PC-9 (cell line): ENCODE results near the gene POLD2. TPM values are rescaled to one million over a fixed set of nuclear protein-coding genes. Genes with fewer than 3 reads are reported as not detected.

Experiments used
- BruUV-seq: library from RNA; stranded (reverse); fragments of 400-500 nt; replicated peaks from 2 replicates; lab custom pipeline; 2021; lab: Mats Ljungman, UMichigan
- CTCF ChIA-PET: fragments of 300-600 bp; sonication (Branson Sonifier 250); formaldehyde crosslinking; loops from one replicate; lab custom pipeline; 2022; ENCODE audit warnings: antibody characterized with exemption; lab: Charles Lee
- POLR2A ChIA-PET: fragments of 300-600 bp; sonication (Branson Sonifier 250); formaldehyde crosslinking; loops from one replicate; lab custom pipeline; 2022; ENCODE audit warnings: antibody characterized with exemption; ENCODE audit not compliant: unreplicated experiment; lab: Charles Lee
- DNase-seq, 2 experiments: peaks; one replicate each; pipeline versions ENCODE4 v3.0.0 to v3.0.0-alpha.2; 2015 to 2022; ENCODE audit warnings: mixed read lengths in 1 of 2
- H2AFZ ChIP-seq: fragments of 200-600 bp; sonication (generic); 2 replicates; pipeline ENCODE4 v1.8.1; 2017; ENCODE audit warnings: antibody characterized with exemption
- H3F3A ChIP-seq: fragments of 200-600 bp; sonication (generic); 2 replicates; pipeline ENCODE4 v1.8.1; 2017; ENCODE audit warnings: antibody characterized with exemption, mild to moderate bottlenecking, low read depth; ENCODE audit not compliant: insufficient read depth
- H3K27ac ChIP-seq: fragments of 200-600 bp; sonication (generic); 2 replicates; pipeline ENCODE4 v1.6.1; 2016; ENCODE audit warnings: mixed run types
- H3K27me3 ChIP-seq: fragments of 200-600 bp; sonication (generic); 2 replicates; pipeline ENCODE4 v1.6.1; 2016; ENCODE audit warnings: low read depth, mixed run types; ENCODE audit not compliant: insufficient read depth
- H3K36me3 ChIP-seq: fragments of 200-600 bp; sonication (generic); 2 replicates; pipeline ENCODE4 v1.6.1; 2016; ENCODE audit warnings: low read depth, mixed run types
- H3K4me1 ChIP-seq: fragments of 200-600 bp; sonication (generic); replicated peaks from 2 replicates; pipeline ENCODE4 v1.6.1; 2016; ENCODE audit warnings: mixed run types; ENCODE audit not compliant: insufficient read depth
- H3K4me2 ChIP-seq: fragments of 200-600 bp; sonication (generic); 2 replicates; pipeline ENCODE4 v1.6.1; 2017; ENCODE audit warnings: mixed run types
- H3K4me3 ChIP-seq: fragments of 200-600 bp; sonication (generic); 2 replicates; pipeline ENCODE4 v1.6.1; 2016; ENCODE audit warnings: mixed run types
- H3K79me2 ChIP-seq: fragments of 200-600 bp; sonication (generic); 2 replicates; pipeline ENCODE4 v1.6.1; 2017; ENCODE audit warnings: low read depth, mixed run types
- H3K9me2 ChIP-seq: fragments of 200-600 bp; sonication (generic); 2 replicates; pipeline ENCODE4 v1.8.1; 2017; ENCODE audit warnings: mild to moderate bottlenecking; ENCODE audit not compliant: insufficient read depth
- H3K9me3 ChIP-seq: fragments of 200-600 bp; sonication (generic); 2 replicates; pipeline ENCODE4 v1.8.1; 2016; ENCODE audit warnings: low read depth; ENCODE audit not compliant: insufficient read depth
- H4K20me1 ChIP-seq: fragments of 200-600 bp; sonication (generic); 2 replicates; pipeline ENCODE4 v1.8.1; 2017; ENCODE audit not compliant: insufficient read depth
- EZH2 ChIP-seq: fragments of 200-600 bp; sonication (generic); IDR thresholded peaks from 2 replicates; pipeline ENCODE4 v1.8.0; 2017; ENCODE audit warnings: antibody characterized with exemption, low read depth
- intact Hi-C: fragments of 100-400 bp; cut with micrococcal nuclease; formaldehyde crosslinking; loops from one replicate; pipeline ENCODE4 v1.10.0; 2022; ENCODE audit not compliant: unreplicated experiment
- total RNA-seq: library from RNA; stranded (reverse); gene quantifications from 2 replicates; pipeline ENCODE4 v1.2.3, GENCODE V29; 2021
- TF ChIP-seq, protein P1 (sequence below): fragments of 200-600 bp; sonication (generic); conservative IDR thresholded peaks from 2 replicates; pipeline ENCODE4 v1.6.1; 2017; ENCODE audit warnings: mixed run types, antibody characterized with exemption, mild to moderate bottlenecking, moderate library complexity

POLD2 gene
- total RNA-seq, 1 experiment from 2014 or later = 249 TPM

DNA sequence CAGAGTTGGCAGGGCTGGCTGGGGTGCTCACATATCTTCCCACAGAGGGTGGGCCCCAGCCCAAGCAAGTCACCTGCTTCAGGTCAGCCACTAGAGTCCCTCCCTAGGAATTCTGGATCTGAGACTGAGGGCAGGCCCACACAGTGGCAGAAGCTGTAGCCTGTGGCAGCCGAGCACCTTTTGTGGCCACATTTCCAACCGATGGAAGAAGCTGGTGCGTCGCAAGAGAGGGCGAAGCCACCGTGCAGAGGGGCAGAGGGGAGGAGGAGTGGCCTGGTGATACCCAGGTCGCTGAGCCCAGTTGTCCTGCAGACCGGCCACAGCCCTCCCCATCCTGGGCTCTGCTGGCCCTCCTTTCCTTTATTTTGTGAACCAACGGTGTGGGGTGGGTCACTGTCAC lies 46.3 kb downstream of the POLD2 start:
- intact Hi-C loops = no loop called here

DNA sequence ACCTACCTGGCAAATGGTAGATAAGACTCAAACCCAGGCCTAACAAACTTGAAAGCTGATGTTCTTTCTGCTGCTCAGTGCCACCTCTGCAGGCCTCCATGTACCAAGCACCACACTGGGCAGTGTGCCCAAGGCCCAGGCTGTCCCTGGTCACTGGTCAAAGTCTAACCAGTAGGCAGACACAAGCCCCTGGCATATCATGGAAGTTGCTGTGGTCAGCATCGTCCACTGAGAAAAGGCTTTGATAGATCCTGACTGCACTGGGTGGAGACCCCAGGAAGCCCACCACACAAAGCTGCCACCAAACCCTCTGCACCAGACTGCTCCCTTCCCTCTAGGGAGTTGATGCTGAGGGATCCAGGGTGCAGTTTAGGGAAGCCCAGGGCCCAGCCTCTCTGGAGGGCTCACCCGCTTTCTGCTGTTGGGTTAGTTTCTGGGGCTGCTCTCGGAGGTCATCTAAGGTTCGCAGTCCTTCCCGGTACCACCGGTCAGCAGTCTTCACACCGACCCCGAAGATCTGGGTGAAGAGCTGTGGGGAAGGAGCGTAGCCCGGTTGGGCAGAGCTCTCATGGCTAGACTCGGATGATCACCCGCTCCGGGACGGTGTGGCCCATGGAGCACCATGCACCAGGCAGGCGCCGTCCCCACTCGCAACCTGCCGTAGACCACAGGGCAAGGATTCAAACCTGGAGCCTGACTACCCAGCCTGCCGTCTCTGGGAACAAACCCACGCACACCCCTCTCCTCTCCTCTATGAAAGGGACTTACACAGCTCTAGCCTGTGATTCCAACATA lies 47.0 kb downstream of the POLD2 start:
- no peaks in the 10 kb centered on the region for H3K9me2 ChIP-seq
- H3K27me3 ChIP-seq = no peaks in the 10 kb centered on the region
- intact Hi-C loops = no loop called here
- peaks cover 48% of the 10 kb centered on the region for H3F3A ChIP-seq
- no TSS peak for BruUV-seq
- peaks cover 47% of the 10 kb centered on the region for H3K4me1 ChIP-seq
- peak overlapping the region; percentile 21; the same call in 1 of the 2 replicates for H3K27ac ChIP-seq
- no peak overlapping the region for H2AFZ ChIP-seq
- H4K20me1 ChIP-seq = no peaks in the 10 kb centered on the region
- H3K79me2 ChIP-seq = peaks cover 13% of the 10 kb centered on the region
- DNase-seq = no peak
- ChIA-PET POLR2A (interaction anchor here (0.6 kb wide), 1 partner anchor 29 kb away, joined by 3 read pairs; no protein-coding TSS in a partner anchor), CTCF (interaction anchor here (0.6 to 0.7 kb wide), 3 partner anchors 19 to 489 kb away, joined by 3 to 5 read pairs (median 4); no protein-coding TSS in a partner anchor)
- H3K4me3 ChIP-seq = no peak overlapping the region
- peaks cover 39% of the 10 kb centered on the region for H3K36me3 ChIP-seq
- H3K4me2 ChIP-seq = no peak overlapping the region
- no peak for TF ChIP-seq EZH2
- TF ChIP-seq, protein P1, sequence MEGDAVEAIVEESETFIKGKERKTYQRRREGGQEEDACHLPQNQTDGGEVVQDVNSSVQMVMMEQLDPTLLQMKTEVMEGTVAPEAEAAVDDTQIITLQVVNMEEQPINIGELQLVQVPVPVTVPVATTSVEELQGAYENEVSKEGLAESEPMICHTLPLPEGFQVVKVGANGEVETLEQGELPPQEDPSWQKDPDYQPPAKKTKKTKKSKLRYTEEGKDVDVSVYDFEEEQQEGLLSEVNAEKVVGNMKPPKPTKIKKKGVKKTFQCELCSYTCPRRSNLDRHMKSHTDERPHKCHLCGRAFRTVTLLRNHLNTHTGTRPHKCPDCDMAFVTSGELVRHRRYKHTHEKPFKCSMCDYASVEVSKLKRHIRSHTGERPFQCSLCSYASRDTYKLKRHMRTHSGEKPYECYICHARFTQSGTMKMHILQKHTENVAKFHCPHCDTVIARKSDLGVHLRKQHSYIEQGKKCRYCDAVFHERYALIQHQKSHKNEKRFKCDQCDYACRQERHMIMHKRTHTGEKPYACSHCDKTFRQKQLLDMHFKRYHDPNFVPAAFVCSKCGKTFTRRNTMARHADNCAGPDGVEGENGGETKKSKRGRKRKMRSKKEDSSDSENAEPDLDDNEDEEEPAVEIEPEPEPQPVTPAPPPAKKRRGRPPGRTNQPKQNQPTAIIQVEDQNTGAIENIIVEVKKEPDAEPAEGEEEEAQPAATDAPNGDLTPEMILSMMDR = no peak
- H3K9me3 ChIP-seq = no peaks in the 10 kb centered on the region

More for the DNA sequence above, 46.3 kb downstream of the POLD2 start:
- TF ChIP-seq, protein P1 = no peak
- no peak for TF ChIP-seq EZH2
- Histone ChIP-seq H3K4me2 (no peak overlapping the region), H3K27ac (no peak overlapping the region), H4K20me1 (no peaks in the 10 kb centered on the region), H3K79me2 (peaks cover 19% of the 10 kb centered on the region), H3K9me2 (no peaks in the 10 kb centered on the region), H3K36me3 (peaks cover 39% of the 10 kb centered on the region), H3K27me3 (no peaks in the 10 kb centered on the region), H3K4me1 (peaks cover 44% of the 10 kb centered on the region), H3K9me3 (no peaks in the 10 kb centered on the region), H3F3A (peaks cover 44% of the 10 kb centered on the region), H3K4me3 (no peak overlapping the region), H2AFZ (no peak overlapping the region)
- no TSS peak for BruUV-seq
- DNase-seq = no peak
- POLR2A ChIA-PET = no interaction called here
- CTCF ChIA-PET = no interaction called here

DNA sequence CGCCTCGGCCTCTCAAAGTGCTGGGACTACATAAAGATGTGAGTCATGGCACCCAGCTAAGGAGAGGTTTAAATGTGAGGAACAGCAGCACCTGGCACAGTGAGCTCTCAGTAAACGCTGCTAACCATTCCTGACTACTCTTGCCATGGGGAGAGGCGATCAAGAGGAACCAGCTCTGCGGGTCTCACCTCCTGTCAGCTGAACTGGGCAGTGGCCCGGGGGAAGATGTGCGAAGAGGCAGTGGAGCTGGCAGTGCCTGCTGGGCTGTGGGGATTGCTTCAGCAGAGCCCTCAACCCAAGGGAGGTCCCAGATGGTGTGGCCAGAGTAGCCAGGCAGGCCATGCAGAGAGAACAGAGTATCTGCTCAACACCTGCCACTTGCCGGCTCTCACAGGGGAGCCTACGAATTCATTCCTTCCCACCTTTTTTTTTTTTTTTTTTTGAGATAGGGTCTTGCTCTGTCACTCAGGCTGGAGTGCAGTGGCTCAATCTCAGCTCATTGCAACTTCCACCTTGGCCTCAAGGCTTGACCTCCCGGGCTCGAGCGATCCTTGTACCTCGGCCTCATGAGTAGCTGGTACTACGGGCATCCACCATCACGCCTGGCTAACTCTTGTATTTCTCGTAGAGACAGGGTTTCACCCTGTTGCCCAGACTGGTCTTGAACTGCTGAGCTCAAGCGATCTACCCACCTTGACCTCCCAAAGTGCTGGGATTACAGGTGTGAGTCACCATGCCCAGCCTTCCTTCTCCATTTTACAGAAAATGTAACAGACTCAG lies 47.9 kb downstream of the POLD2 start:
- TF ChIP-seq EZH2 = no peak
- TF ChIP-seq, protein P1 = no peak
- Histone ChIP-seq H3K27me3 (no peaks in the 10 kb centered on the region), H4K20me1 (no peaks in the 10 kb centered on the region), H3K4me3 (no peak overlapping the region), H3K79me2 (peaks cover 5% of the 10 kb centered on the region; the same call in 1 of the 2 replicates), H3K36me3 (peaks cover 37% of the 10 kb centered on the region), H3K27ac (peak overlapping the region; percentile 21), H2AFZ (no peak overlapping the region), H3K4me2 (no peak overlapping the region), H3K9me3 (no peaks in the 10 kb centered on the region), H3F3A (peaks cover 52% of the 10 kb centered on the region), H3K4me1 (peaks cover 47% of the 10 kb centered on the region), H3K9me2 (no peaks in the 10 kb centered on the region)
- intact Hi-C loops = loop anchor here (2.0 kb wide), 1 partner anchor 31 kb away; the partner anchor contains the start of gene DBNL
- ChIA-PET CTCF (interaction anchor here (0.6 to 0.9 kb wide), 5 partner anchors 18 to 924 kb away, joined by 3 to 5 read pairs (median 3); no protein-coding TSS in a partner anchor), POLR2A (interaction anchor here (0.6 kb wide), 2 partner anchors 30 to 48 kb away, joined by 3 to 5 read pairs; partner anchors contain the start of gene POLD2)
- DNase-seq = peak; percentile 68 to 92
- BruUV-seq = no TSS peak
